ENCODE results near the gene CENPB. TPM values are rescaled to one million over a fixed set of nuclear protein-coding genes. Genes with fewer than 3 reads are reported as not detected.

CENPB gene
- total and polyA plus RNA-seq, 10 of the 15 experiments (the other 5 are each of a cell fraction or from before 2014, with no cell fraction given), result 0.16 to 71.2 (median 14.0) TPM

GRCh38 chr20:3753098-3753497 lies 33.4 kb downstream of the CENPB start (continued):
- TF ChIP-seq TCF12 (IDR thresholded peaks at IDR 0.05; ENCODE audit: low read depth, low read length) (no peak), ASH2L (IDR thresholded peaks at IDR 0.05; ENCODE audit: borderline replicate concordance, low read depth) (no peak), SMC3 (IDR thresholded peaks at IDR 0.05; ENCODE audit: borderline replicate concordance, low read length) (peak; percentile 39; the same call in 1 of the 2 replicates), YY1 (IDR thresholded peaks at IDR 0.05; ENCODE audit: low read depth, low read length) (peak; percentile 25; the same call in 1 of the 2 replicates), TAF1 (IDR thresholded peaks at IDR 0.05; ENCODE audit: borderline replicate concordance, low read depth, low read length) (no peak), RAD21 (IDR thresholded peaks at IDR 0.05; ENCODE audit: insufficient read depth, low read depth, low read length) (peak; percentile 64), CTCF (IDR thresholded peaks at IDR 0.05 in 2 of 3, conservative IDR thresholded peaks at IDR 0.05 in 1 of 3; ENCODE audit: control insufficient read depth in 2 of 3, extremely low read depth in 1 of 3, insufficient read depth in 1 of 3, low read depth in 3 of 3, low read length in 3 of 3) (peak; percentile 68 to 79 (median 78)), POLR2A (IDR thresholded peaks at IDR 0.05; ENCODE audit: low read depth, low read length) (no peak)

DNA sequence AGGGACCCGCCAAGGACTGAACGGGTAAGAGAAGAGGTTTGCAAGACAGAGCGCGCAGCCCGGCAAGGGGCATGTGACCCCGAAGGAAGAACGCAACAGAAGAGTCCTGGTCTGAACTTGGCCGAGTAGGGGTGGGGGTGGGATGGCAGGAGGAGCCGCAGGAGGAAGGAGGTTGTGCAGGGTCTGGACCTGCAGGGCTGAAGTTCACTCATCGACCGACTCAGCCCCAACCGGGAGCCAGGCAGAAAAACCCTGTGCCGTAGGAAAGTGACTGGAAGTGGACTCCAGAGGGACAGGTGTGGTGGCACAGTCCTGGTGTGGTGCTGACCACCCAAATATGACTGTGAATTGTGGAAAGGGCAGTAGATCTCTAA lies 34.2 kb downstream of the CENPB start:
- no peak for FAIRE-seq
- H3K4me2 ChIP-seq (ENCODE audit: control insufficient read depth, insufficient read depth), result peak overlapping the region; percentile 33; the same call in 1 of the 2 replicates
- RAD21 ChIA-PET (ENCODE audit: unreplicated experiment), result interaction anchor here (1.0 to 1.3 kb wide), 3 partner anchors 15 to 103 kb away, joined by 4 read pairs; partner anchors contain the start of gene ADISSP
- WGBS (ENCODE audit: insufficient coverage, insufficient replicate concordance, low lambda C conversion rate, missing lambda C conversion rate), result 83% methylated on average over 13 of the region's 13 CpGs
- BruUV-seq (replicated peaks), result no TSS peak
- POLR2A ChIA-PET, result interaction anchor here (1.1 kb wide), 1 partner anchor 13 kb away, joined by 5 read pairs; no protein-coding TSS in a partner anchor
- no peaks in the 10 kb centered on the region for H4K20me1 ChIP-seq (ENCODE audit: control insufficient read depth, insufficient read depth)
- CTCF ChIA-PET, result interaction anchor here (0.6 to 4.1 kb wide), 5 partner anchors 15 to 322 kb away, joined by 3 to 52 read pairs (median 4); partner anchors contain the start of genes ADISSP and SPEF1
- no peak overlapping the region for H3K4me3 ChIP-seq
- H3K36me3 ChIP-seq (ENCODE audit: control insufficient read depth in 2 of 2, insufficient read depth in 2 of 2, low read length in 1 of 2), result no peaks in the 10 kb centered on the region; a peak in 1 of 4 replicates
- no peaks in the 10 kb centered on the region for H3K79me2 ChIP-seq (ENCODE audit: control insufficient read depth, insufficient read depth, low read length)
- H3K27me3 ChIP-seq (replicated peaks in 1 of 2; ENCODE audit: control insufficient read depth in 2 of 2, insufficient read depth in 2 of 2, low read length in 1 of 2), result no peaks in the 10 kb centered on the region
- SMC1A ChIA-PET (ENCODE audit: uncharacterized antibody, unreplicated experiment), result interaction anchor here (0.7 to 2.7 kb wide), 4 partner anchors 16 to 104 kb away, joined by 3 to 12 read pairs (median 4); partner anchors contain the start of gene ADISSP
- H3K9ac ChIP-seq (ENCODE audit: control insufficient read depth, insufficient read depth, low read length), result no peak overlapping the region
- no peaks in the 10 kb centered on the region for H3K4me1 ChIP-seq (ENCODE audit: control insufficient read depth, insufficient read depth, low read length)
- H3K27ac ChIP-seq (ENCODE audit: control insufficient read depth, insufficient read depth), result no peak overlapping the region
- ATAC-seq, result no peak
- intact Hi-C loops (cut with micrococcal nuclease; ENCODE audit: unreplicated experiment) (loop anchor here (2.0 kb wide), 1 partner anchor 14 kb away; the partner anchor contains the start of gene ADISSP), in situ Hi-C loops (cut with MboI) (no loop called here)
- no peak overlapping the region for H2AFZ ChIP-seq (ENCODE audit: control insufficient read depth, low read depth, low read length)
- DNase-seq (ENCODE audit: low read depth, low spot score), result no peak
- TF ChIP-seq RELA (IDR thresholded peaks at IDR 0.05; ENCODE audit: borderline replicate concordance, partially characterized antibody) (no peak), JUND (IDR thresholded peaks at IDR 0.05; ENCODE audit: low read depth, low read length) (no peak), CTCF (IDR thresholded peaks at IDR 0.05 in 2 of 3, conservative IDR thresholded peaks at IDR 0.05 in 1 of 3; ENCODE audit: control insufficient read depth in 2 of 3, extremely low read depth in 1 of 3, insufficient read depth in 1 of 3, low read depth in 3 of 3, low read length in 3 of 3) (0 out of 6 replicates have a peak, but pooled peaks of 1 of the 3 experiments have one; percentile 1)
- H3K9me3 ChIP-seq (replicated peaks; ENCODE audit: control insufficient read depth, insufficient read depth, low read length), result no peaks in the 10 kb centered on the region
